ENCODE measurements around the gene NEURL1.

The NEURL1 gene

DNA sequence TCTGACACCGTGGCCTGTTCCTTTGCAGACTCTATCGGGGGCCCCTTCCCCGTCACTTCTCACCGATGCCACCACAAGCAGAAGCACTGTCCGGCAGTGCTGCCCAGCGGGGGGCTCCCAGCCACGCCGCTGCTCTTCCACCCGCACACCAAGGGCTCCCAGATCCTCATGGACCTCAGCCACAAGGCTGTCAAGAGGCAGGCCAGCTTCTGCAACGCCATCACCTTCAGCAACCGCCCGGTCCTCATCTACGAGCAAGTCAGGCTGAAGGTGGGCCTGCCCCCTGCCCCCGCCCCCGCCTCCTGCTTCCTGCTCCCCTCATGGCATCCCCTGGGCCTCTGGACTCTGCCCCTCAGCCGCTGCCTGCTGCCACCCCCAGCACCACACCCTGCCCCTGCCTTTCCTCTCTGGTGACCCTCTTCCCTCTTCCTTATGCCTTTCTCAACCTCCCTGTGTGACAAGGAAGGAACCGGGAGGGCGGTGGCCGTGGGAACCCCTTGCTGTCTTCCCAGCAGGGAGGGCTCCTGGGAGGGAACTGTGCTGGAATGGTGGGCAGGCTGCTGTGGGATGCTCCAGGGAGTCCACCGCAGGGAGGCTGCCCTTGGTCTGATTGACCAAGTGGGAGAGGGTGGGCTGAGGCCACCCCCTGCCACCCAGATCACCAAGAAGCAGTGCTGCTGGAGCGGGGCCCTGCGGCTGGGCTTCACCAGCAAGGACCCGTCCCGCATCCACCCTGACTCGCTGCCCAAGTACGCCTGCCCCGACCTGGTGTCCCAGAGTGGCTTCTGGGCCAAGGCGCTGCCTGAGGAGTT, 77.5 kb downstream of the NEURL1 start:
- no peak overlapping the region for H3K4me3 ChIP-seq (ENCODE audit: insufficient read length, low read depth)
- H3K36me3 ChIP-seq (ENCODE audit: insufficient read depth, insufficient read length, low read length): no peaks in the 10 kb centered on the region
- H3K27me3 ChIP-seq (ENCODE audit: insufficient read depth, insufficient read length): no peaks in the 10 kb centered on the region
- H3K9me3 ChIP-seq (ENCODE audit: insufficient read depth, low read length): no peaks in the 10 kb centered on the region
- no peak for DNase-seq (ENCODE audit: low read depth, low spot score)
- H3K9ac ChIP-seq (ENCODE audit: insufficient read length, low read depth): no peak overlapping the region
- TF ChIP-seq ZNF274 (IDR thresholded peaks at IDR 0.05; ENCODE audit: low read depth, low read length) (no peak), SUZ12 (IDR thresholded peaks at IDR 0.05; ENCODE audit: extremely low read depth, insufficient read depth, insufficient read length) (no peak), YY1 (IDR thresholded peaks at IDR 0.05; ENCODE audit: insufficient read depth, insufficient read length) (no peak)
- peaks cover 2% of the 10 kb centered on the region for H3K4me1 ChIP-seq (ENCODE audit: insufficient read depth, insufficient read length)

DNA sequence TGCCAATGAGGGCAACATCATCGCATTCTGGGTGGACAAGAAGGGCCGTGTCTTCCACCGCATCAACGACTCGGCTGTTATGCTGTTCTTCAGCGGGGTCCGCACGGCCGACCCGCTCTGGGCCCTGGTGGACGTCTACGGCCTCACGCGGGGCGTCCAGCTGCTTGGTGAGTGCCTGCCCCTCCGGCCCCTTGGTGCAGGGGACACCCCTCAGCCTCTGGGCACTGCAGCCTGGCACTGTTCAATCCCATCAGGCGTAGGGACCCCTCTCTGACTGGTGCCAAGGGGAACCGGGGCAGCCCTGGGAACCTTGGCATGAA, 78.1 kb downstream of the NEURL1 start:
- Histone ChIP-seq H3K9me3 (ENCODE audit: insufficient read depth, low read length) (no peaks in the 10 kb centered on the region), H3K36me3 (ENCODE audit: insufficient read depth, insufficient read length, low read length) (no peaks in the 10 kb centered on the region), H3K9ac (ENCODE audit: insufficient read length, low read depth) (no peak overlapping the region), H3K4me1 (ENCODE audit: insufficient read depth, insufficient read length) (peaks cover 2% of the 10 kb centered on the region), H3K4me3 (ENCODE audit: insufficient read length, low read depth) (no peak overlapping the region), H3K27me3 (ENCODE audit: insufficient read depth, insufficient read length) (no peaks in the 10 kb centered on the region)
- TF ChIP-seq ZNF274 (IDR thresholded peaks at IDR 0.05; ENCODE audit: low read depth, low read length): no peak
- TF ChIP-seq YY1 (IDR thresholded peaks at IDR 0.05; ENCODE audit: insufficient read depth, insufficient read length): no peak
- no peak for TF ChIP-seq SUZ12 (IDR thresholded peaks at IDR 0.05; ENCODE audit: extremely low read depth, insufficient read depth, insufficient read length)
- DNase-seq (ENCODE audit: low read depth, low spot score): no peak

- TF ChIP-seq SUZ12 (IDR thresholded peaks at IDR 0.05; ENCODE audit: extremely low read depth, insufficient read depth, insufficient read length) (no peak), ZNF274 (IDR thresholded peaks at IDR 0.05; ENCODE audit: low read depth, low read length) (no peak), YY1 (IDR thresholded peaks at IDR 0.05; ENCODE audit: insufficient read depth, insufficient read length) (no peak)
- Histone ChIP-seq H3K9me3 (ENCODE audit: insufficient read depth, low read length) (no peaks in the 10 kb centered on the region), H3K4me3 (ENCODE audit: insufficient read length, low read depth) (no peak overlapping the region), H3K4me1 (ENCODE audit: insufficient read depth, insufficient read length) (peaks cover 2% of the 10 kb centered on the region), H3K36me3 (ENCODE audit: insufficient read depth, insufficient read length, low read length) (no peaks in the 10 kb centered on the region), H3K27me3 (ENCODE audit: insufficient read depth, insufficient read length) (no peaks in the 10 kb centered on the region), H3K9ac (ENCODE audit: insufficient read length, low read depth) (no peak overlapping the region)
- no peak for DNase-seq (ENCODE audit: low read depth, low spot score)
These were observed 79.1 kb downstream of the NEURL1 start for GRCh38 chr10:103572347-103573204.

- H3K27me3 ChIP-seq (ENCODE audit: insufficient read depth, insufficient read length): no peaks in the 10 kb centered on the region
- H3K4me1 ChIP-seq (ENCODE audit: insufficient read depth, insufficient read length): peaks cover 2% of the 10 kb centered on the region
- H3K9me3 ChIP-seq (ENCODE audit: insufficient read depth, low read length): no peaks in the 10 kb centered on the region
- no peaks in the 10 kb centered on the region for H3K36me3 ChIP-seq (ENCODE audit: insufficient read depth, insufficient read length, low read length)
- H3K4me3 ChIP-seq (ENCODE audit: insufficient read length, low read depth): no peak overlapping the region
- no peak for DNase-seq (ENCODE audit: low read depth, low spot score)
- H3K9ac ChIP-seq (ENCODE audit: insufficient read length, low read depth): no peak overlapping the region
- TF ChIP-seq YY1 (IDR thresholded peaks at IDR 0.05; ENCODE audit: insufficient read depth, insufficient read length) (no peak), SUZ12 (IDR thresholded peaks at IDR 0.05; ENCODE audit: extremely low read depth, insufficient read depth, insufficient read length) (no peak), ZNF274 (IDR thresholded peaks at IDR 0.05; ENCODE audit: low read depth, low read length) (no peak)
These were observed 79.6 kb downstream of the NEURL1 start for GRCh38 chr10:103573205-103573487.

GRCh38 chr10:103574097-103575061, 80.9 kb downstream of the NEURL1 start:
- Histone ChIP-seq H3K4me3 (ENCODE audit: insufficient read length, low read depth) (no peak overlapping the region), H3K4me1 (ENCODE audit: insufficient read depth, insufficient read length) (peaks cover 2% of the 10 kb centered on the region), H3K9ac (ENCODE audit: insufficient read length, low read depth) (no peak overlapping the region), H3K9me3 (ENCODE audit: insufficient read depth, low read length) (no peaks in the 10 kb centered on the region), H3K27me3 (ENCODE audit: insufficient read depth, insufficient read length) (no peaks in the 10 kb centered on the region), H3K36me3 (ENCODE audit: insufficient read depth, insufficient read length, low read length) (no peaks in the 10 kb centered on the region)
- TF ChIP-seq YY1 (IDR thresholded peaks at IDR 0.05; ENCODE audit: insufficient read depth, insufficient read length) (no peak), ZNF274 (IDR thresholded peaks at IDR 0.05; ENCODE audit: low read depth, low read length) (no peak), SUZ12 (IDR thresholded peaks at IDR 0.05; ENCODE audit: extremely low read depth, insufficient read depth, insufficient read length) (no peak)
- DNase-seq (ENCODE audit: low read depth, low spot score): no peak

GRCh38 chr10:103575416-103576075, 82.0 kb downstream of the NEURL1 start:
- H3K9ac ChIP-seq (ENCODE audit: insufficient read length, low read depth): no peak overlapping the region
- H3K4me1 ChIP-seq (ENCODE audit: insufficient read depth, insufficient read length): peaks cover 2% of the 10 kb centered on the region
- TF ChIP-seq YY1 (IDR thresholded peaks at IDR 0.05; ENCODE audit: insufficient read depth, insufficient read length) (no peak), ZNF274 (IDR thresholded peaks at IDR 0.05; ENCODE audit: low read depth, low read length) (no peak), SUZ12 (IDR thresholded peaks at IDR 0.05; ENCODE audit: extremely low read depth, insufficient read depth, insufficient read length) (no peak)
- H3K27me3 ChIP-seq (ENCODE audit: insufficient read depth, insufficient read length): no peaks in the 10 kb centered on the region
- no peaks in the 10 kb centered on the region for H3K9me3 ChIP-seq (ENCODE audit: insufficient read depth, low read length)
- DNase-seq (ENCODE audit: low read depth, low spot score): no peak
- H3K4me3 ChIP-seq (ENCODE audit: insufficient read length, low read depth): no peak overlapping the region
- no peaks in the 10 kb centered on the region for H3K36me3 ChIP-seq (ENCODE audit: insufficient read depth, insufficient read length, low read length)
